NCI-H226 (cell line): Measurements from ENCODE around the gene SHB.

Experiments used
- DNase-seq: peaks from one replicate; pipeline ENCODE4 v3.0.0-alpha.2; 2015

Gene SHB

DNA sequence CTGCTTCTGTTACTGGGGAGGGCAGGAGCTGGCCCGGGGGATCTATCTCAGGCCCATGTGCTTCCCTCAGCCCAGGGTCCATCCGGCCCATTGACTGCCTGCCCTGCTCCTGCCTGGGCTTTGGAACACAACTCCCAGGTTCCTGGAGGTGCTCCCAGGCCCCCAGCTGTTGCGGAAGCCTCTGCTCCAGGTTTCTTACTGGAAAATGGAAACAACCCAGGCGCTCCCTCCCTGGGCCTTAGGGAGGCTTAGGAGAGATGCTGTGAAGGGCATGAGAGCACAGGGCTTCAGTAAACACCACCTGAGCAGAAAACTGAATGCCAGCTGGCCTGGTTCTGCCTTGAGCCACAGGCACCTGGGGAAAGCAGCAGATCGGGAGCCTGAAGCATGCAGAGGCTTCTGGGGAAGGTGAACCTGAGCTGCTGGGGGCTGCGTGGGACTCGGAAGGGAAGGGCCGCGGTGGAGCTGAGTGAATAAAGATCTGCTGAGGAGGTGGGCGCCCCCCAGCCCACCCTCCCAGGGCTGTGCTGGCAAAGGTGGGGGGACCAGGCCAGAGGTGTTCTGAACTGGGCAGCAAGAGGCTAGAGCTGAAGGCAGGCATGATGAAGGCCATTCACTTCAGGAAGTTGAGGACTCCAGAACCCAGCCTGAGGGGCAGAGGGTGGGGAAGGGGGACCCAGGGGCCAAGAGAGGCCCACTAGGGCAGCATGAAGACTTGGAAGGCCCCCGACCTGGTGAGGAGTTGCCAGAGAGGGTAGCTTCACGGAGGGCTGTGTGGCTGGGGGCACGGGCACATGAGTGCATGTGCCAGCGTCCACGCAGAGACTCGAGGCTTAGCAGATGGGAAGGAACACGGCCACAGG, 64.8 kb downstream of the SHB start:
- no peak for DNase-seq

DNA sequence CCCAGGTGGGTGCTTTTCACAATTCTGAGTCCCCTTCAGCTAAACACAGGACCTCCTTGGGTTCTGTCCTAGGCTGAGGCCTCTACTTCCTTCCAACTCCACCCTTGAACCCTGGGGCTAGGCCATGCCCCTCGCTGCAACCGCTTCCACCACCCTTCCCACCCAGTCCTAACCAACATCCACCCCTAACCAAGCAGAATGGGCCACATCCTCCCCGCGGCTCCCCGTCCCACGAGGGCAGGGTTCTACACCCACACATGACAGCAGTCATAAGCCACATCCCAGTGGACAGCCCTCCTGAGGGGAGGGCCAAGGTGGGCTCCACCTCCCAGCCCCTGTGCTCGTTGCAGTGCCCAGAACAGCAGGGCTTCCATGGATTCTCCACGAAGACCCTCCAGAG, 65.8 kb downstream of the SHB start:
- DNase-seq, result no peak

DNA sequence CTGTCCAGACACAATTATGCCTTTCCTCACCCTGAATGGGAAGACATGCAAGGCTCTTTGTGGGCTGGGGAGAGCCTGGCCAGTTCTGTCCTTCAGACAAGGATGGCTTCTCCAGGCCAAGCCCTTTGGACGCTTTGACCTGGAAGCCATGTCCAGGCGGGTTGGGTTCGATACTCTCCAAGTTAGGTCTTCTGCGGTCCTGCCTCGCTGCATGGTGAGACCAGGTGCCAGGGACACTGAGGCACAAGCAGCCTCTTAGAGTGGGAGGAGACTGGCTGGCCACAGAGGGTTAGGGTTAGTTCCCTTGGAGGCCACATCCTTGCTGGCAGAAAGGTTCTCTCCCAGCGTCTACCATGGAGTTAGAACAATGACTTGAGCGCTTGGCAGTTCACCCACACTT, 67.6 kb downstream of the SHB start:
- no peak for DNase-seq

DNA sequence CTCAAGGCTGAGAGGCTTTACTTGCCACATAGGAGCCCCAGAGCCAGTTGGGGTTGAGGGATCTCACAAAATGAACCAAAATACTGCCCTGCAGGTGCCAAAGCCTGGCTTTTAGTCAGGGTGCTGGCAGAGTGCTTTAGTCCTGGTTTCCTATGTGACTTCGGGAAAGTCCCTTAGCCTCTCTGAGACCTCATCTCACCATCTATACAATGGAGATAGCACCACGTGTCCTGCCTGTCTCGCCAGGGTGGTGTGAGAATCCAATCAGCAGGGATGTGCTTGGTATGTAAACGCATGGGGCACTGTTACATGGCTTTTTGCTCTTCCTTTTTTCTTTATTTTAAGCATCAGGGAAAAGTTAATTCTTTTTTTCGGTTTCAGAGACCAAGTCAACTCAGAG, 68.3 kb downstream of the SHB start:
- DNase-seq, result no peak

DNA sequence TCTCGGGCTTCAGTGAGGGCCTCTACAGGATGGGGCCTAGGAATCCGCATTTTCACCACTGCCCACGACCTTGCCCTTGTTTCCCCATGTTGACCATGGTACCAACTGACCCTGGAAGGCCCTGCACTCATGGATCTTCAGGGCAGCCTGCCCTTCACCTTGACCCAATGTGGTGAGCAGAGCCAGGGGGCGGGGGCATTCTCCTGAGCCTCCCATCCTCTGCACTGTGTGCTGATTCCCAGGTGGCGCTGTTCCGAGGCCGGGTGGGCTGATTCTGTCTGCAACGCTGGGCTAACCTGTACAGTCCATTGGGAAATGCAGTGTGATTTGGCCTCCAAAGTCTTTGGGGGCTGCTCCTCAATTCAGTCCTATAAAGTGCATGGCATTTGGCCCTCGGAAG, 68.7 kb downstream of the SHB start:
- no peak for DNase-seq

DNA sequence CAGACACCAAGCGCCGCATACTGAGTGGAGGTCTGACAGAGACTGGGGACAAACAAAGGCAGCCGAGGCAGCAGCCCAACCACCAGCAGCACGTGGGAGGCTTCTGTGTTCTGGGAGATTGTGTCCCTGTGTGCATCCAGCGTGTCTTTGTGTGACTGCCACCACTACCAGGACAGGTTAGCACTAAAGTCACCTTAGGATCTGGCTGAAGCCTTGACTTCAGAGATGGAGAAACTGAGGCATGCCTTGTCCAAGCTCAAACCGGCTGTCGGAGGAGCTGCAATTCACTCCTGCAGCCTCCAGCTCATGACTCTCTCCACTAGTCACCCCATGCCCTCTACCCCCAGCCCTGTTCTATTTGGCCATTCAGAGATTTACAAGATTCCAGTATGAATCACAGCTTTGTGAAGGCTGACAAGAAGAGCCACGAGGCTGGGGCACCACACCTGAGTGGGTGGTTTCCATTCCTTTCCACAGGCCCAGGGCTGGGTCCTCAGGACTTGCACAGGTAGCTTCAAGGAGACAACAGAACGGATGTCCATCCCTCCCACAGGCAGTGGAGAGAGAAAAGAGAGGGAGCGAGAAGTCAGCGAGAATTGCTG, 69.3 kb downstream of the SHB start:
- DNase-seq, result no peak

DNA sequence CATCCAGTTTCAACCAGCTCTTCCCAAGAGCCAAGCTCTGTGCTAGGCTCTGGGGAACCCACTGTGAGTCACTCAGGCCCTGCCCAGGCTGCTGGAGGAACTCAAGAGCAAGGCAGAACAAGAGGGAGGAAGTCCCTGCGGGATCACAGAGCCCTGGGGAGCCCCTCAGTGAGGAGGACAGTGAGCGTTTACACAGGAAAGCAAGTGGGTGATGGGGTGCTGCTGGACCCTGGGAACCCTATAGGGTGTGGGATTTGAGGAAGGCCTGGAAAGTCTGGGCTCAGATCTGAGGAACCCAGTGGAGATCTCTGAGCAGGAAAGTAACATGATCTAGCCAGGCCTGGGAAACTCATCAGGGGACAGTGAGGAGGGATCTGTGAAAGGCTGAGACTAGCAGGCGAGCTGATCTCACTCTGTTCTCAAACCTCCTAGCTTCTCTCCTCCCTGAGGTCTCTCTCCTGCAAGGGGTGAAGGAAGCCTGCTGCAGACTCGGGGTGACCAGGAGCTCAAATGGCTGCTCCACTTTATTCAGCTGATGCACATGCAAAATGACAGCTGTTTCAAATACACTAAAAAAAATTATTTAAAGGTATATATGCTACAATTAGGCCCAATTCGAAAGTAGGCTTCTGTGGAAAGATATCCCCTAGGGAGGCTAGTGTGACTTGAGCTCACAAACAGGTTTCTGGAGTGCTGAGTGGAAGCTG, 70.0 kb downstream of the SHB start:
- no peak for DNase-seq

DNA sequence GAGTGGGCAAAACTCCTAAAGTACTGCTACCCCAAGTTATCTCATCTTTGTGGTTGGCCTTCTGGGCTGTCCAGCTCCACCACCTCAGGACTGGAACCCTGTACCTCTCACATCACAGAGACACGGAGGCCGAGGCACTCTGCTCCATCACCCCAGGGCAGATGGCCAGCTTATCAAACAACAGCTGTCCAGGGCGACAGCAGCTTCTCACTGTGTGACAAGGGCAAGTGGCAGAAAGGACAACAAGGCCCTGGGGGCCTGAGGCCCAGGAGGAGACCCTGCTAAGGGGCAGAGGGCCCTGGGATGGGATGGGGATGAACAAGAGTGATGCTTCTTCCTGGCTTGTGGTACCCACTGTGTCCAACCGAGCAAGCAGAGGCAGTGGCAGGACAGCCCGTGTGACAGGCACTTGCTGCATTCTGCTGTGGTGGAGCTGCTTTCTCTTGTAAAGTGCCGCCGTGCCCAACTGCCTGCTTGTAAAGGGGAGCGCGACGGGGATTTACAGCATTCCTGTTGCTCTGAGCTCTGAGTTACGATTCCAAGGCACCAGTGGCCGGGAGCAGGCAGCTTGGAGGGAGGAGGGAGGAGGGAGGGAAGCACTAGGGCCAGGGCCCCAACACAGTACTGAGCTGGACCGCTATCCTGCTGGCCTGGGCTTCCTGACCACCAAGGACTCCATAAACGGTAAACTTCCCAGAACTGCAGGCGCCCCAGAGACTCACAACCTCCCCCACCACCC, 71.2 kb downstream of the SHB start:
- no peak for DNase-seq

DNA sequence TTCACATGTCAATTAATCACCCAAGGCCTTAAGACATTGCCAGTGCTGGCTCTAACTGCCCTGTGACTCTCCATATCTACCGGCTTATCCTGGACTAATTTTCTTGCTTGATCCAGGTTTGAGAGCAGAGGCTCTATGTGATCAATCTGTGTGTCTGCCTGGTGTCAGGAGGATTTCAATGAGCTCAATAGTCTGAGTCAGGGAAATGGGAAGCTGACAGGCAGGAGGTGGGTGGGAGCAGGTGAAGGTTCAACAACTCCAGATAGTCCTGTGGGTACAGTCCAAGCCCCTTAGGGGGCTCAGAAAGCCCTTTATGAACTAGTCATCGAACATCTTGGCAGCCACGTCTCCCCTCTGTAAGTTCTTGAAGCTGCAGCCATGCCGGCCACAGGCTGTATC, 72.2 kb downstream of the SHB start:
- no peak for DNase-seq

DNA sequence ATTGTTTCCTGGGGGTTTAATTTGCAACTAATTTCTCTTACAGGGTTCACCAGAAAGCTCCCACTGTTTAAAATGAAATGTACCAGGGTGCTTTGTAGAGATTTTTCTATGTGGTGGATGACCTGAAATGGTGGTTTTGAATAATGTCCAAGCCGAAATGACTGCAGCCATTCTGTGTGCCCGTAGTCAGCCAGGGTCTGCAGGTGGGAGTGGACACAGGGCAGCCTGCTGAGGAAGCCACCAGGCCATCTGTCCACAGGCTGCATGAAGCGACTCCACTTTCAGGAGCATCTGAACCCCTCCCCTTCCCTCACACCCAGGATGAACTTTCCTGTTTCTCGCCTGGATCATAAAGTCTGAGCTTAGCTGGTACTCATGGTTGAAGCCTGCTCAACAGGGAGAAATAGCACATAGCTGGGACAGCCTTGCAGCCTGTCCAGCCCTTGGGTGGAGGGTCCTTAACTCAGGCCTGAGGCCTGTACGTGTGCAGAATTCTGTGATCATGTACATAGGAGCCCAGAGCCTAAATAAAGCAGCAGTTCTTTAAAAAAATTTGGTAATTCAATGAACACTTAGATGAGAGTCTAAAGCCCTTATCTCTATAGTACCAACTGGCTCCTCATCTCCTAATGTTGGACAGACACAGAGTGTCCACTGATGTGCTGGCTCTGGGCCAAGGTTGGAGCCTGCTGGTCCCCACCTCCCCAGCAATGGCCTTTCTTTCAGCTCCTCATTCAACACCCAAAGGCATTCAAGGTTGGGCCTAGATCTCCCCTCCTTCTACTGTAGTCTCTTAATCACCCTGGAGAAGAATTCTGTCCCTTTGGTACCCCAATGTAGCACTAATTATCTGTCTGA, 72.8 kb downstream of the SHB start:
- DNase-seq, result no peak

DNA sequence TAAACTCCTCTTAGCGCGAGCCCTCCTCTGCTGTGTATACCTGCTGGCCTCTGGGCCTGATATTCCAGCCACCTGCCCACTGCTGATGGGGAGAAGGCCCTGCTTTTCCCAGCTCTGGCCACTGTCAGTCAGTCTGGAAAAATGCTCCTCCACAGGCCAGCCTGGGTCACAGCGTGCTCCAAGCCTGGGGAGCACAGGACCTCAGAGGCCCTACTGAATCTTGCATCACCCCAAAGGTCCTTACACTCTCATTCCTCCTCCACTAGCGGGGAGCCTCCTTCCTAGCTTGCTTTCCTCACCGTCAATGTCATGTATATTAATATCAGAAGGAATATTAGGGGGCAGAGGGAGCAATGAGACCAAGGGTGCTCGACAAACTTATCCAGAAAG, 73.7 kb downstream of the SHB start:
- DNase-seq, result no peak

DNA sequence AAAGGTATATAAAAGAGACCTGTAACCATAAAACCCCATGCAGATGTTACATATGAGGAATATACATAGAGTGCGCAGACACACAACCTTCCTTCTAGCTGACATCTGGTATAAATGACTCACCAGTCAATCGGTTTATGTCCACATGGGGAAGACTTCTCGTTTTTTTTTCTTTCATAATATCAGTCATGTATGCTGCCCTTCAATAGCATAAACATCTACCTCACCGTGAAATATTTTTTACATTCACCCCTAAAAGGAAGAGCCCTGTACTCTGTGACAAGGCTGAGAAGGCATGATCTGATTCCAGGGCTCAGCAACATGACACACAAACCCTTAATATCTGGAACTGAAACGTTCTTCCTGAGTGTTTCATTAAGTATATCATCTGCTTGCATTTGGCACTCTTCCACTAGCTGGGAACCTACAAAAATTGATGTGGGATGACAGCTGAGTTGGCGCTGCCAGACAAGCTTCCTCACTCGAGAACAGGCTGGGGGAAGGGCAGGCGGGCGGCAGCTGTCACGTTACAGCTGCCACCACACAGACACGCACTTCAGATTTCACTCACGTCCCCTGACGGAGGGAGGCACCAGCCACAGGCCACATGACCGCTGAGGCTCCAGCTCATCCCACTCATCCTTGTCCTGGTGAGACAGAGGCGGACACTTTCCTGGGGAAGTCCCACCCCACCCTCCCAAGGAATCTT, 74.2 kb downstream of the SHB start:
- peak; percentile 62 for DNase-seq

DNA sequence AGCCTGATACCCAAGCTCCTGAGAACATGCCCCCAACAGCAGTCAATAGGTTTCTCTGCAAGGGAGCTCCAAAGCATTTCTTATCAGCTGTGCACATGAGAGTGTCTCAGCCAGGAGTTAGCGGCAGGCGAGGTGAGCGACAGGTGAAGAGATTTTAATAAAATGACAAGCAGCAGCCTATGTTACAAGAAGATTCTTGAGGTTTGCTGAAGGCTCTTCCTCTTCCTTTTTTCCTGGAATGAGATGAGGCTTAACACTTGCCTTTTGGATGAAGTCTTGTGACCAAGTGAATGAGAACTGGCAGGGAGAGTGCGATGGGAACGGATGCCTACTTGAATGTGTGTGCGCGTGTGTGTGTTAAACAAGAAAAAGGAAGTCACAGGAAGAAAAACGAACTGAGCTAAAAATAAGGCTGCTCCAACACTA, 76.1 kb downstream of the SHB start:
- DNase-seq, result no peak

DNA sequence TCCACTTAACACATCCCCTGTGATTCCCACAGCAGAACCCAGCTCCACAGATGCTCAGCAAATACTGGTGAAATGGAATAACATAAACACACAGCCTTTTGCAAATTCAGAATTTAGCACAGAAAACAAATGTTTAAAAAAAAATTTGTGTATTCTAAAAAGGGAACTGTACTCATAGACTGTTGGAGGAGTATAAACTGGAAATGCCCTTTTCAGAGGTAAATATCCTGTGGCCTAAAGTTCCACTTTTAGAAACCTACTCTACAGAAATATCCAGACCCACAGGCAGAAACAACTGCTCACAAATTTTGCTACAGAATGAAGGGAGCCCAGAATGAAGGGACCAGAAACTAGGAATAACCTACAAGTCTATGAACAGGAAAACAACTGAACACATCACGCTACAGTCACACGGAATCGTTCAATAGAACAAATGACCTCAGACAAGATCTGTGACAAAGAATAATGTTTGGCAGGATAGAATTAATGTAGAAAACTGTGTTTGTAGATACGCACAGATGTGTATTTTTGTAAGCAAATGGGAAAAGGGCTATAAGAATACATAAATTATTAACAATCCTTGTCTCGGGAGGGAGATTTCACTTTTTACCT, 78.5 kb downstream of the SHB start:
- DNase-seq, result no peak

DNA sequence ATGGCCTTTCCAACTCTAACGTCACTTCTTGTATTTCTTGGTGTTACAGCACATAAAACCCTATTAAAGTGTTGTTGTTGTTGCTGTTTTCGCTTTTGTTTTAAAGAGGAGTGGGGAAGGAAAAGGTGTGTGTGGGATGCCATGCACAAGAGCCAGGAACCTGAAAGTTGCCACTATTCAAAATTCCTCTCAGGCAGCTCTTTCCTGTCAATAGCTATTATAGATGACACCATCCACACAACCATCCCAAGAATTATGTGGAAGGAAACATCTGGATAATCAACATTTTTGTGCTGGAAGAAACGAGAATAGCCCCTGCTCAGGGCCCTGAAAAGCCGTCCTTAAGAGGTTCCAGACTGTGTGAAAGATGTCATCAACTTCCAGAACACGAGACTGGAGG, 79.3 kb downstream of the SHB start:
- no peak for DNase-seq

DNA sequence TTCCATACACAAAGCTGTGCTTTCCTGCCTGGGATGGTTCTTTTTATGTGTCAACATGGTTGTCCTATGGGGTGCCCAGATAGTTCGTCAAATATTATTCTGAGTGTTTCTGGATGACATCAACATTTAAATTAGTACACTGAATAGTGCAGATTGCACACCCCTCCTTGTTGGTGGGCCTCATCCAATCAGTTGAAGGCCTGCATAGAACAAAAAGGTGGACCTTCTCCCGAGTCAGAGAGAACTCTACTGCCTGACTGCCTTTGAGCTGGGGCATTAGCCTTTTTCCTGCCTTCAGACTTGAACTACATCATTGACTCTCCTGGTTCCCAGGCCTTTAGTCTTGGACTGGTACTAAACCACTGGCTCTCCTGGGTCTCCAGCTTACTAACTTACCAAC, 80.4 kb downstream of the SHB start:
- DNase-seq, result no peak

DNA sequence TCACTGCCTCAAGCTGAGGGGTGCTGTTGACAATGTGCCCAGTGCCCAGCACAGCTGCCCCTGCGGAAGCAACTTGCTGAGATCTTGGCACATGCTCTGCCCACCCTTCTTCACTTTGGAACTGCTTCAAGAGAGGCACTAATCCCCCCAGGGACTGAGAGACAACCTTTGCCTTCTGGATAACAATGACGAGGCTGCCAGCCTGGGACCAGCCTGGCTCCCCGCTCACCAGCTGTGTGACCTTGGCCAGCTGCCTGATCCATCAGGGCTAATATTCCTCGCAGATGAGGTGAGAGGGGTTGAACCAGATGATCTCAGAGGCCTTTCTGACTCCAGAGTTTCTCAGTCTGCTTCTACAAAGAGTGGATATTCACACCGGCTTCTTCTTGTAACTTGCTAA, 81.0 kb downstream of the SHB start:
- DNase-seq, result no peak

DNA sequence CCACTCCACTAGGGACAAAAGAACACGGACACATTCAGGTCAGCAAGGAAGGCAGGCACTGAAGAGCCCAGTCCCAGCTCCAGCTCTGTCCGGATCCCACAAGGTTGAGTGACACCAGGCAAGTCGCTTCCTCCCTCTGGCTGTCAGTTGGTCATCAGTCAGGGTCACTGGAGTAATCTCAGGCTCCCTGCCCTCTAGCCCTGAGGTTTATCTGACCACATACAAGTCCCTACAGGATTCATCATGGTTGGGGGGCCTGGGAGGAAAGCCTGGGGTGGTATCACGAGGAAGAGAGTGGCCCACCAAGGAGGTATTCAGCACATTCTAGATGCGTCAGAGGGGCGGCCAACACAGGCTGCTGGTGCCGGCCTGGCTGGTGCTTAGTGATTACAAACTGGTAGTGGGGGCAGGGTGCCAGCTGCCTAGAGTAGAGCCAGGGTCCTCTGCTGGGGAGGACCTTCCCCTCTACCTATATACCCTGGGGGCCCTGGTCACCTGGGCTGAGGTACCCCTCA, 81.5 kb downstream of the SHB start:
- no peak for DNase-seq

DNA sequence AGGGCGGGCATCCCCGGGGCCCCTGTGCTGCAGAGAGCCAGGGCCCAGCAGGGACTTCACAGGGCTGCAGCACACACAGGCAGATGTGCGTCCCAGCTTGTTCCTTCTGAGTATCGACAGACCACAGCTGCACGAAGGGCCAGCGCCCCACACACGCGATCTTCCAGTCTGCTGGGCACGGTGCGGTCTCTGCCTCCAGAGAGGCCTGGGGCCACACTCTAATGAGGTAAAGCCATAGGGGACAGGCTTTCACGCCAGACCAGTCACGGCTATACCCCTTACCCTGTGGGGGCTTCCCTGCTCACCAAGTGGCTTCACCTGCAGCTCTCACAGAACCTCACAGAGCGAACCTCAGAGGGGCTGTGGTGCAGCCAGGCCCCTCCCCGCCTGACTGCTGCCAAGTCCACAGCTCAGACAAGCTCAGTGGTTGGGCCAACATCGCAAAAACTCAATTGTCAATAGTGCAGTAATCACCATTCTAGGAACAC, 82.2 kb downstream of the SHB start:
- no peak for DNase-seq

DNA sequence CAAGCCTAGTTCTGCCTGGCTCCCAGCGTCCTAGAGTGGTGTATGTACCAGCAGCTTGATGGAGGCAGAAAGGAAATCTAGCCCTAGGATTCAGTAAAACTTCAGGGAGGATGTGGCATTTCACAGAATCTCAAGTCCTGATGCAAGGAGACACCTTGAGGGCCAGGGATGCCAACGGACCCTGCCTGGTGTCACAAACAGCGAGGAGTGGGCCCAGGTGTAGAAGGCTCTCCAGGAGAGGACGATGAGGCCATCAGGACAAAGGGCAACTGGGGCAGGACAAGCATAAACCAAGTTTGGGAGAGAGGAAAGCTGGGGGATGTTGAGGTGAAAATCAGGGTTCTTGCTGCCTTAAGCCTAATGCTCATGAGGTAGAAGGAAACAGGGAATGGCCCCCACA, 83.0 kb downstream of the SHB start:
- no peak for DNase-seq
